ENCODE measurements around the gene BCL7A.
A peak's percentile ranks its signal among the peaks of the same experiment; 100 is the strongest.
"Not testable (repeated sequence)": the region's sequence is repeated elsewhere in the genome, so short reads cannot be mapped to it uniquely, and the experiment has no call there.

The BCL7A gene

DNA sequence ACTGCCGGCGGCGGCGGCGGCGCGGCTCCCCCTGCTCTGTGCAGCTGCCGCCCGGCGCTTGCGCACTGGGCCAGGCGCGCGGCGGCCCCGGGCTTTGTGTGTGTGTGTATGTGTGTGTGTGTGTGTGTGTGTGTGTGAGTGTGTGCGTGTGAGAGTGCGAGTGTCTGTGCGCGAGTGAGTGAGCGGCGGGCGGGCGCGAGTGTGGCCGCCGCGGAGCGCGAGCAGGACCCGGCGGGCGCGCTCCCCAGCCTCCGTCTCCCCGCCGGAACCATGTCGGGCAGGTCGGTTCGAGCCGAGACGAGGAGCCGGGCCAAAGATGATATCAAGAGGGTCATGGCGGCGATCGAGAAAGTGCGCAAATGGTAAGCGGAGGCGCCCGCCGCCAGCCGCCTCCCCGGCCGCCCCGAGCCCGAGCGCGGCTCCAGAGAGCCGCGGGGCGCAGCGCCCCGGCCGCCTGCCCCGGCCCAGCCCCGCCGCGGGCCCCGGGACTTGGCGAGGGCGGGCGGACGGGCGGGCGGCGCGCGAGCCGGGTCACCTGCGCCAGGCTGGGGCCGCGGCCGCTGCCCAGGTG is at the start of gene BCL7A:
TSS of gene BCL7A (plus strand) at position 63 of the 571 bp plus-strand sequence. CDS start at position 271, 208 bp downstream.
- DNase-seq (ENCODE audit: low spot score) = peak; percentile 56

DNA sequence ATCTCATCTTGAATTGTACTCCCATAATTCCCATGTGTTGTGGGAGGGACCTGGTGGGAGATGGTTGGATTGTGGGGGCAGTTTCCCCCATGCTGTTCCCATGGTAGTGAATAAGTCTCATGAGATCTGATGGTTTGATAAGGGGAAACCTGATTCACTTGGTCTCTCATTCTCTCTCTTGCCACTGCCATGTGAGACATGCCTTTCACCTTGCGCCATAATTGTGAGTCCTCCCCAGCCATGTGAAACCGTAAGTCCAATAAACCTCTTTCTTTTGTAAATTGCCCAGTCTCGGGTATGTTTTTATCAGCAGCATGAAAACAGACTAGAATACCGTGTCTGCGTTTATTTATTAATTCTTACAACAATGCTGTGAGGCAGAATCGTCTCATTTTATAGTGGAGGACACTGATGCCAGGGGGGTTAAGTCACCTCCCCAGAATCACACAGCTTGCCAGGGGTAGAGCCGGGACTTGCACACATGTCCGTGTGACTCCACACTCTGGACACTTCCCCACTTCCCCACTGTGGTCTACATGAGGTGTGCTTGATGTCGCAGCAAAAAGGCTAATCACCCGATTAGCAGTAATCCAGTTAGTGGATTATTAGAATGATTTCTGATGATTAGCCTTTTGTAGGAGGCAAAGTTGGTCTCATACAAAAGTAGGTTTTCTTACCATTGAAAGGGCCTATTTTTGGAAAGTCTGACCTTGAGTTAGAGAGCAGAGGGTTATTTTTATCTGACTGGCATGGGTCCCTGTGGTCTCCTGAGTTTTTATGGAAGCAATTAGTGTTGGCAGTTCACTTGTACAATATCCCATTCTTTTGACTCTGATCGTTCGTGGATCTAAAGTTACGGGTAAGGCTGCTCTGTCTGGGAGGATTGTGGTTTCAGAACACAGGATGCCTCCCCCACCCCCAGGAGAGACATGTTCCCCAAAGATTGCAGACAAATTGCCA is 47.4 kb upstream of the BCL7A start:
- no peak for DNase-seq (ENCODE audit: low spot score)

DNA sequence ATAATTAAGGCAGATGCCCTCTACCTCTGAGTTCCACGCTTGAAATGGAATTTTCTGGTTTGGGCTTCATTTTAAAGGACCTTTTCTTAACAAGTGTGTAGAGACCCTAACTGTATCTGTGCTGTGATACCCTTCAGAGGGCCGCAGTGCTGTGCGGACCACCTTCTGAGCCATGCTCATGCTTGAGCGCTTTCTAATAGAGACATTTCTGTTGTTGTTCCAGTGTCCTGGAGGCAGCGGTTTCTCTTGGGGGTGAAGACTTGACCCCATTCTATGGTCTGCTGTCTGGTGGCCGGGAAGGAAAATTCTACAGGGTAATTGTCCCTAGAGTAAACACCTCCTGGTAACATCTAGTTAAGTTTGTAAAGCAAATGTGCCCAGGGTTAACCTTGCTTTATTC is 46.7 kb upstream of the BCL7A start:
- no peak for DNase-seq (ENCODE audit: low spot score)

DNA sequence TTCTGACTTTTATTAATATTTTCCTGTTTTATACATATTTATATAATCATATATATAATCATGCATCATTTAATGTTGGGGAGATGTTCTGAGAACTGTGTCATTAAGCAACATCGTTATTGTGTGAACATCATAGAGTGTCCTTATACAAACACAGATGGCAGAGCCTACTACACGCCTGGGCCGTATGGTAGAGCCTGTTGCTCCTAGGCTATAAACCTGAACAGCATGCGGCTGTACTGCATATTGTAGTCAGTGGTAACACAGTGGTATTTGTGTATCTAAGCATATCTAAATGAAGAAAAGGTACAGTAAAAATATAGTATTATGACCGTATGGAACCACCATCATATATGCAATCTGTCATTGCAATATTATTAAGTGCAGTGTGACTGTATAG is 44.7 kb upstream of the BCL7A start:
- DNase-seq (ENCODE audit: low spot score) = no peak

DNA sequence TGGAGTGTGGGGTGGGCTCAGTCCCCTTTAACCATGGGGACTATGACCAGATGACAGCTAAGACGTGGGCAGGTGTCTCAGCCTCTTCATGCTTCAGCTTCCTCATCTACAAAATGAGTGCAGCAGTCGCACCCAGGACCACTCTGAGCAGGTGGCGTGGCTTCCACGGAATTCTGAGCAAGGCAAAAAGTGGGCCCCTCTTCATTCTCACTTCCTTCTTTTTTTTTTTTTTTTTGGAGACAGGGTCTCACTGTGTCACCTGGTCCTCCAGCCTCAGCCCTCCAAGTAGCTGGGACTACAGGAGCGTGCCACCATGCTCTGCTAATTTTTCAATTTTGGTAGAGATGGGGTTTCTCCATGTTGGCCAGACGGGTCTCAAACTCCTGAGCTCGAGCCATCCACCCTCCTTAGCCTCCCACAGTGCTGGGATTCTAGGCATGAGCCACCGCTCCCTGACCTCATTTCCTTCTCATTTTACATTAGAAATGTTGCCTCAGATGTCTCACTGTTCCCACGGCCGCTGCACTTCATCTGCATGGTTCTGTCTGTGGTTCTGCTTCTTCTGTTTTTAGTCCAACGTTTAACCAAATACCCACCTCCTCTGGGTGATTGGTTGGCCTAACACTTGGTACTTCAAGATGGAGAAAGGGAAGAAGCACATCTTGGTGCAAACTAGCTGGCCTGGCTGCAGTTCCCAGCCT is 41.3 kb upstream of the BCL7A start:
- DNase-seq (ENCODE audit: low spot score) = no peak

DNA sequence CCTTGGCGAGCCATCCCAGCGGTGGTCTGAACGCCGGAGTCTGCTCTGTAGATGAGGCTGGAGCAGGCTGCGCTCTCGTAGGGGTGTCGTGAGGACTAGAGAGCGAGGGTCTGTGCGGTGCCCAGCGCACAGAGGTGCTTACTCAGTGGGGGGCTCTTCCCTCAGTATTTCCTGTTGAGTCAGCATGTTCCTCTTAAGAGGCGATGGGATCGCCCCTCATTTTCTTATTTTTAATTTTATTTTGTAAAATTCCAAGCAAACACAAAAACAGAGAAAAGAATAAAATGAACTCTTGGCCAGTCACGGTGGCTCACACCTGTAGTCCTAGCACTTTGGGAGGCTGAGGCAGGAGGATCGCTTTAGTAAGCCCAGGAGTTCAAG is 40.8 kb upstream of the BCL7A start:
- no peak for DNase-seq (ENCODE audit: low spot score)

DNA sequence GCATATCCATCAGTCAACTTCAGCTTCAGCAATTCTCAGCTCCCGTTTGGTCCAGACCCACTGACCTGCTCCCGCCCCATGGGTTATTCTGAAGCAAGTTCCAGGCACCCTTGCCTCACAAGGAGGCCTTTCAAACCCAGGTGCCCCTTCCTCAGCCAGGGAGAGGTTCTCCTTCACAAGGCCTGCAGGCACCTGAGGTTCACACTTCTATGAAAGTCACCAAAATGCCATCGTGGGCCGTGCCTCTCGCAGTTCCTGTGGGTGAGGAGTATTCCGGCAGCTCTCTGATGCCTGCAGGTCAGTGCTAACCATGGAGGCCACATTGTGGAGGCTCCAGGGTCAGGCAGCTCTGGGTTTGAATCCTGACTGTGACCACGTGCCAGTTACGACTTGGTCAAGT is 40.2 kb upstream of the BCL7A start:
- no peak for DNase-seq (ENCODE audit: low spot score)

DNA sequence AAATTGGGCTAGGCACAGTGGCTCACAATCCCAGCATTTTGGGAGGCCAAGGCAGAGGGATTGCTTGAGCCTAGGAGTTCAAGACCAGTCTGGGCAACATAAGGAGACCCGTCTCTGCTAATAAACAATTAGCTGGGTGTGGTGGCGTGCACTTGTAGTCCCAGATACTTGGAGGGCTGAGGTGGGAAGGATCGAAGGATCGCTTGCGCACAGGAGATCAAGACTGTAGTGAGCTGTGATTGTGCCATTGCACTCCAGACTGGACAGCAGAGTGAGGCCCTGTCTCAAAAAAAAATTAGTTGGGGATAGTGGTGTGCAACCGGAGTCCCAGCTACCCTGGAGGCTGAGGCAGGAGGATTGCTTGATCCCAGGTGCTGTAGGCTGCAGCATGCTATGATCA is 38.7 kb upstream of the BCL7A start:
- no peak for DNase-seq (ENCODE audit: low spot score)

DNA sequence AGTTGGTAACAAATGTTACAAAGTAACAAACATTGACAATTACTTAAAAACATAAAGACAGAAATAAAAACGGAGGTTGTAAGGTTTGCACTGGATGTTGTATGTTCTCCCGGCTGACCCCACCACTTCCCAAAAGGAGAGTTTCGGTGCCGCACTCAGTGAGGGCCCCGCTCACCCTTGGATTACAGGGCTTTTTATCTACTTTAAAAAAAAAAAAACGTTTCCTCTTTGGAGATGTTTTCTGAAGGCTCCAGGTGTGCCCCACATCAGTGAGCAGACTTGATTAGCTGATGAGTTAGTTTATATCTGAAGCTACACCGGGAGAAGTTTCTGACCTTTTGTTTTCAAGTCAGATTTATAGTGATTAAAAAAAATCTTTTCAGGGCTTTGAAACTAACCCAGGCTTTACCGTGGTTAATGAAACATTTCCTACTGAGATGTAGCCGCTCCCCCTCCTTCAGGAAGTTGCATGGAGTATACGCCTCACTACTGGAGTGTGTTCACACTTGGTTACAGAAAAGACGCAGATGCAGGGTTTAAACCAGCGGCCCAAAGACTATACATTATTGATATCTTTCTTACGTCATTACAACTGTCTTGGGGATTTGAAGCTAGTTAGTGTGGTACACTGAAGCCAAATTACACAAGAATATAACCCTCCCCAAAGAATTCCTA is 38.0 kb upstream of the BCL7A start:
- DNase-seq (ENCODE audit: low spot score) = no peak

DNA sequence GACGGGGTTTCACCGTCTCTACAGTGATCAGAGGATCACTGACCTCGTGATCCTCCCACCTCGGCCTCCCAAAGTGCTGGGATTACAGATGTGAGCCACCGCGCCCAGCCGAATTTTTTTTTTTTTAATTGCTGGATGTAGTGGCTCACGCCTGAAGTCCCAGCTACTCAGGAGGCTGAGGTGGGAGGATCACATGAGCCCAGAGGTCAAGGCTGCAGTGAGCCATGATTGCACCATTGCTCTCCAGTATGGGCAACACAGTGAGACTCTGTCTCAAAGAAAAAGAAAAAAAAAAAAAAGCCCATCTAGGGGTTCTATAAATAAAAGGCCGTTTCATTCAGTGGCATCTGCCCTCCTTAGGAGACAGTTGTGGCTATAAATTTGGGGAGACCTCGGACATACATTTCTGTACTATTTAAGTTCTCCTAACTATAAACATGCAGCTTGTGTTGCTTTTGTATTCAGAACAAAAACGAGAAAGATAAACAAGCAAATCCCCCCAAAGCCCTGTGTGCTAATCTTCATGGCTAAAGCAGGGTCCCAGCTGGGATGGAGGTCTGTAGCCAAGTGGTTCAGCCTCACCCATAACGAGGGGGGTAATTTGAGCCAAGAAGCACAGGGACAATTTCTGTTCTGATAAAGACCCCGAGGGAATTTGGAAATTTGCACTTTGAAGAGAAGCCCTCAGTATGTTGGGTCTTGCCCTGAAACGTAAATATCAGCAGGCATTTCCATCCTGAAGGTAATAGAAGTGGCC is 35.0 kb upstream of the BCL7A start:
- no peak for DNase-seq (ENCODE audit: low spot score)

DNA sequence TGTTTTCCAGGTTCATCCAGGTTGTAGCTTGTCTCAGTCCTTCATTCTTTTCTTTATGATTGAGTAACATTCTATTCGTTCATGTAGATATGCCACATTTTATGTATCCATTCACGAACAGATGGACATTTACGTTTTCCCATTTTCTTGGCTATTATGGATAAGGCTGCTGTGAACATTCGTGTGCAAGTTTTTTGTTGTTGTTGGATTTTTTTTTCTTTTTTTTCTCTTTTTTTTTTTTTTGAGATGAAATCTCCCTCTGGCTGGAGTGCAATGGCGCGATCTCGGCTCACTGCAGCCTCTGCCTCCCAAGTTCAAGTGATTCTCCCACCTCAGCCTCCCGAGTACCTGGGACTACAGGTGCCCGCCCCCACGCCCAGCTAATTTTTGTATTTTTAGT is 33.2 kb upstream of the BCL7A start:
- not testable (repeated sequence) for DNase-seq (ENCODE audit: low spot score)

DNA sequence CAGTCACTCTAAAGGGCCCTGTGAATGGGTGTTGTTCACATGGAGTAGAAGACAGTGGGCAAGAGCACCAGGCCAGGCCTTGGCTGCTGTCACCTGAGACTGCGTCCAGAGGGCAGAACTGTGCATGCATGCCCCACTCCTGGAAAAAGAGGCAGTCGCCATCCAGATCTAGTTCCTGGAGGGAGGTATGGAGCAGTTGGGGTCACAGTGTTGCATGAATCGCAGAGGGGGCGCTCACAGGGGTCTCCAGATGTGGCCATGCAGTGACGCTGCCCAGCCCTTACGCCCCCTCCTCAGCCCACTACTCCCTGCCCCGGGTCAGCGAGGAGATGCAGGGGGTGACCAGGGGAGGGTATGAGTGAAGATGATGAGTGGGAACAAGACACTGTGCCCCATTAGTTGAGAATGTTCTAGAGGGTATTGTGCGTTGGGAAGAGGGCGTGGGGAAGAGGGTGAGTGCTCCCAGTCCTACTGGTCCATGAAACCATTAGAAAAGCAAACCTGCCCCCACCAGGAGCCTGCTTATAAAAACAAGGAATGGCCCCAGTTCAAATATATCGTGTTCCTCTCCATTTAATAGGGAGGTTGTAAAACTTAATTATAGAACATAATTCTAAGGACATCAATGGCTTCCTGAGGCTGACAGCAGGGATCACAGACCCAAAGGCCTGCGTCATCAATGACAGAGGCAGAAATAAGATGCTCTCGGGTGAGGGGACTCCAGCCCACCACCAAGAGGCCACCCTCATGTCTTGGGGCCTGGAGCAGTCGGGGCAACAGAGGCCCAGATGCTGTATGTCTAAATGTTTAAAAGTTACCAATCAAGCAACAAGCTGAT is 32.2 kb upstream of the BCL7A start:
- no peak for DNase-seq (ENCODE audit: low spot score)

DNA sequence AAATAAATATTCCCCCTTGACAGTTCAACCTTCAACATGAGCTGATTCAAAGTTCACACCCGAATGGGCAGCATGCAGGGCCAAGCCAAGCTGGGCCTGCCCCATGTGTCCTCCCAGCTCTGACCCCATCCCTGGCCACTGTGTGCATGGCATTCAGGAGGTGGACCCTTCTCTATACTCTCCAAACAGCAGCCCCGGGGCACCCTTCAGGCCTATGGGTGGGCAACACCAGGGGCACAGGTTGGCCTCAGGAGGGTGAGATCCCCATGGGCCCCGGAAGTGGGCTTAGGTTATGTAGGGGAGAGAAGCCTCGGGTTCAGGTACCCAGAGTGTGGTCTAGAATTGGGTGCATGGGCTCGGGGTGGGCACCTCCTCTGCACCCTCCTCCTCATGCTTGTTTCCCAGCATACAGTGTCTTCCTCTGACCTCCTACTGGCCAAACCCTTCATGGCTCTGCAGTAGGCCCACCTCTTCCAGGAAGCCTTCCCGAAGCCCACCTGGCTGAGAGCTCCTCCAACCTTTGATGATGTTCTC is 31.5 kb upstream of the BCL7A start:
- no peak for DNase-seq (ENCODE audit: low spot score)

DNA sequence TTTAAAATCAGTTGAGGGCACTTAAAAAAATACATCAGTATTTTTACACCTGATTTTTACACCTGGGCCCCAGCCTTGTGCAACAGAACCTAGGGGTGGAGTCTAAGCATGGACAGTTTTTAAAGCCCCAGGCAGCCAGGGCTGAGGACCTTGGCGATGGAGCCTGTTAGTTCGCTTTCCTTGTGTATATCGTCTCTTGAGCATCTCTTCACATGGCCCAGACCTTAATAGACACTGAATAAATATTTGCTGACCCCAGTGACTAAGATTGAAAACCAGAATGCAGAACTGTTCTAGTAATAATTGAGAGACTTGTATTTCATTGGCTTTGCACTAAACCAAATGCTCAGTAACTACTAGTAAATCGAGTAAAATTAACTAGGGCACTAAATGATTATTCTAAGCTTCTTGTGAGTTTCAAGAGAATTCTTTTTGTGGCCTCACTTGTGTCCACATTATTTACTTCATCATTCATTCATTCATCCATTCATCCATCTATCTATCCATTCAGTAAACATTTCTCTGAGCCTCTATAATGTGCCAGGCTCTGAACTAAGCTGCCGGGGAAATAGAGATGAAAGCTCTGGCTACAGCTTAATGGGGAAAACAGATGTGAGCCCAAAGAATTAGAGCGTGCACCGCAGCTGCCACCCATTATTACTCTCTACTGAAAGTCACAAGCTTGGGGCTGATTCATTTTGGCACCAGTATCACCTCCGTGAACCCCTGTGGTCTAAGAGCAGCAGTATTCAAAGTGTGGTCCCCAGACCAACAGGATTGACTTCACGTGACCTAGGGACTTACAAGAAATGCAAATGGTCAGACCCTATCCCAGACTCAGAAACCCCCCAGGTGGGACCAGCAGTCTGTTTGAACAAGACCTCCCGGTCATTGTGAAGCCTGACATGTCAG is 30.7 kb upstream of the BCL7A start:
- DNase-seq (ENCODE audit: low spot score) = no peak

DNA sequence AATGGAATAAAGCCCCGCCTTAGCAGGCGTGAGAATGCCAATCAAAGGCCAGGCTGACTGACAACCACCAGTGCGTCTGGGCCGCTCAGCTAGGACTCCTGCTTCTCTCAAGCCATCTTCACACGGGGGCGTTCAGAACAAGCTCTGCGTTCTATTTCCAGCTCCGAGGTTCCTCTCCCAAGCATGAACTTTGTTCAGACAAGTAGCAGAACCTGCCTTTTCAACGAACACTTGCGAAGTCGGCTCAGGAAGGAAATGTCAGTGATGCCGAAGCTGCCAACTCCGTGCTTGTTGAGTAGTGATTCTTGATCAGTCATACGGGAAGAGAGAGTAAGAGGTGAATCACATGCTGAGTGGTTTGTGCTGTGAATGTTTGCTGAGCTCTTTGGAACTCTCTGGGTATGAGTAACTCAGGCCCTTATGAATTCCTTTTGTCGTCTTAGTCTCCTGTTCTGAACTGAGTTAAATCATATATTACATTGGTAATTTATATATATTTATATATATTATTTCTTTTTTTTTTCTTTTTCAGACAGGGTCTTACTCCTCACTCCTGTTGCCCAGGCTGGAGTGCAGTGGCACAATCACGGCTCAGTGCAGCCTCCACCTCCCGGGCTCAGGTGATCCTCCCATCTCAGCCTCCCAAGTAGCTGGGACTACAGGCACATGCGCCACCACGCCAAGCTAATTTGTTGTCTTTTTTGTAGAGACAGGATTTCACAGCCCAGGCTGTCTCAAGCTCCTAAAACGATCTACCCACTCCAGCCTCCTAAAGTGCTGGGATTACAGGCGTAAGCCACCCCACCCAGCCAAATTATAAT is 29.4 kb upstream of the BCL7A start:
- DNase-seq (ENCODE audit: low spot score) = peak; percentile 39

DNA sequence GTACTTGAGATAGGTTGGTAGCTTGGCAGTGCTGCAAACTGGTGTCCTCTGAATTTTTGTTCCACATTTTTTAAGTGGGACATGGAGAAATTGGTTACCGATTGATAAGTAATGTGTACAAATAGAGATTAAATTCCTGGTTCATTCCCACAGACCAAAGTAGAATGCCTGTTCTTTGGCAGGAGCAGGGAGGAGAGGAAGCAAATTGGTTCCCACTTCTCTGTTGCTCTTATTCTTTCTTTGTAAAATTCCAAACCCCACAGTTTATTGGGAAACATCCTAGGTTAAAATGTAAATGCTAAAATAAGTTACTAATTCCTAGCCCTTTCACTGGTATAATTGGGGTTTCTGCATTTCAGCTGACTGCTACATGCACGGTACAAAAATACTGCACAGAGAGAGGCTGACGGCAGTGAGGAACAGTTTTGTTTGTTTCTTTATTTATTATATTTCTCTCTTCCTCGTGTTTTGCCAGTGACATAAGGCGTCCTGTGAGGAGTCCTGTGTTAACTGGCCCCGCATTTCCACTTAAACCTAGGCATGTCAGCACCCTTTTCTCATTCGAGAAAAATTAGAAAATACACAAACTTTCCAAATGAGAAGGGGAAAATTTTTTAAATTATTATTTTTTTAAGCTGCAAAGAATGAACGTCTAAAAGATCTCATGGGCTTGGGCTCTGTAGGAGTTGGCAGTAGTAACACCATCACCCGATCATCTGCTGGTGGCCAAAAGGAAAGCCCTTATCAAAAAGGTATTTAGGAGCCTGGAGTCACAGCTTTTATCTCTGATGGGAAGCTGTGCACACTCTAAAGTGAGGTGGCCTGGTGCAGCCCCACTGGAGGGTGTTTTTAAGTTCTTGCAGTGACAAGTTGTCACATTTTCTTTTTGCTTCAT is 25.4 kb upstream of the BCL7A start:
- DNase-seq (ENCODE audit: low spot score) = no peak

DNA sequence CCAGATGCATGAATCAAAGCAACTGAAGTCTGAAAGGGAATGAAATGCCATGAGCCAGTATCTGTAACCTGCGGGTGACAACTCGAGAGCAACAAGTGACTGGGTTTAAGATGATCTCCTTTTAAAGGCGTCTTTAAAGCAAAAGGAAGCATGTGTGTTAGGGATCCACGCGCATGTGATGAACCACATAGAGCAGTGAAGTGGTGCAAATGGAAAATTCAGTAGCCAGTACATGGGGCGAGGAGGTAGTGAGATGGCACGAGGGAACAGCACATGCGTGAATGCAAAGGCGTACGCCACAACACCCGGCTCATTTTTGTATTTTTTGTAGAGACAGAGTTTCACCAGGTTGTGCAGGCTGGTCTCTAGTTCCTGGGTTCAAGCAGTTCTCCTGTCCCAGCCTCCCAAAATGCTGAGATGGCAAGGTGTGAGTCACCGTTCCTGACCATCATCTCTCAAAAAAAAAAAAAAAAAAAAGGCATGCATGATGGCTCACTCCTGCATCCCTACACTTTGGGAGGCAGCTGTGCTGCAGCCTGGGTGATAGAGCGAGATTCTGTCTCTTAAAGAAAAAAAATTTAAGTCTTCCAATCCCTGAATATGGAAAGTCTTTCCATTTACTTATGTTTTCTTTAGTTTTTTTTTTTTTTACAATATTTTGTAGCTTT is 24.6 kb upstream of the BCL7A start:
- no peak for DNase-seq (ENCODE audit: low spot score)

Measured in CD4-positive, alpha-beta T cell treated with Interleukin-6 at 100 ng/mL for 8 hours (primary cell).